GM10847 (cell line): ENCODE measurements around the gene LONP1.

Experiments
- POLR2A ChIP-seq: IDR thresholded peaks from 2 replicates; pipeline ENCODE4 v1.6.1; 2011; ENCODE audit not compliant: insufficient read length; ENCODE audit errors: extremely low read depth

LONP1 gene

GRCh38 chr19:5718037-5718578 lies 1.8 kb downstream of the LONP1 start:
- no peak for TF ChIP-seq POLR2A

DNA sequence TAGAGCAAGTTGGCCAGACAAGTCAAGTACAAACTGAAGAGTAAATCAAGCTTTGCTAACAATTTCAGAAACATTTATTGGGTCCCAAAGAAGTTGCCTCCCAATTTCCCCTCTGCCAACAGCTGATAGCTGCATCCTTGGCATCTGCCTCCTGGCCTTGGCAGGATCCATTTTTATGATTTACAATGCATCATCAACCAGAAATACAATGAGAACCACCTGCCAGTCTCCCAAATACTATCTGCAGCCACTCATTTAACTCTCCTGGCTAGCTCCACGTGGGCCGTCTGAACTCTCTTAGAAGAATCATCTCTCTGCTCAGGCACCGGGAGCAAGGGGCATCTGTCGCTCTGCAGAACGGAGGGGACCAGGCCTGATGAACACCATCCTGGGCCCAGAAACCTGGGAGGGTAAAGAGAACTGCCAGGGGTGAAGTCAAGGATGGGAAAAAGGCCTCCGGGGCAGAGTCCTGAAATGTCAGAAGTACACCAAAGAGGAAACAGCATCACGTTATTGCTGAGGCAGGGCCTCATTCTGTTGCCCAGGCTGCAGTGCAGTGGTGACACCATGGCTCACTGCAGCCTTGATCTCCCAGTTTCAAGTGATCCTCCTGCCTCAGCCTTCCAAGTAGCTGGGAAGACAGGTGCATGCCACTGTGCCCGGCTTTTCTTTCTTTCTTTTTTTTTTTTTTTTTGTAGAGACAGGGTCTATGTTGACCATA lies 2.6 kb downstream of the LONP1 start:
- TF ChIP-seq POLR2A, result no peak

DNA sequence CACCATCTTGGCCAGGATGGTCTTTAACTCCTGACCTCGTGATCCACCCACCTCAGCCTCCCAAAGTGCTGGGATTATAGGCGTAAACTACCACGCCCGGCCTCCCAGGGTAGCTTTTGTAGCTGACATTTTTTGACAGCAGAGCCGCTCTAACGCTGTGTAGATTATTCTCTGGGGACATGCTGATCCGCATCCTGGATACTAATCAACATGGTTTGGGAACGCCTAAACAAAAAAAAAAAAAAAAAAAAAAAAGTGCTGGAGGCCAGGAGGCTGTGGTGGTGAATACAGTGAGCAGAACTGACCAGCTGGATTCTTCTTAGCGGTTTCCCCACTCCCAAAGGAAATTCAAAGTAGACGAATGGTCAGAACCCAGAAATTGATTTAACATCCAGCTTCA lies 5.1 kb downstream of the LONP1 start:
- no peak for TF ChIP-seq POLR2A

GRCh38 chr19:5713228-5713627 lies 6.7 kb downstream of the LONP1 start:
- no peak for TF ChIP-seq POLR2A

DNA sequence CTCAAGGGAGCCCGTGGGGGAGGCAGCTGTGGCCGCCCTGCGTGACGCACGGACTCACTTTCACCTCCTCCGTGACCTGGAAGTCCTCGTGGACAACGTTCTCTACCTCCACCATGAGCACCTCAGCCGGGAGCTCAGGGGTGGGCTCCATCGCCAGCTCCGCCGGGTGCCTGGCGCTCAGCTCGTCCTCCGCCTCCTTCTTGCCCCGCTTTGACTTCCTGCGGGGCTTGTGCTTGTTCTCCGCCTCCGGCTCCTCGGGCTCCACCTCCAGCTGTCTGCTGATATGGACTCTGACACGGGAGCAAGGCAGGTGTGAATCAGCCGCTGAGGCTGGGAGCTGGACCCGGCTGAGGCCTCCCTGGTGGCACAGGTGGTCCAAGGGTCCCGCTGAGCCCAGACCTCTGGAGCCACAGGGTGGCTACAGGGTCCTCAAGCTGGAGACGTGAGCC lies 8.2 kb downstream of the LONP1 start:
- no peak for TF ChIP-seq POLR2A

DNA sequence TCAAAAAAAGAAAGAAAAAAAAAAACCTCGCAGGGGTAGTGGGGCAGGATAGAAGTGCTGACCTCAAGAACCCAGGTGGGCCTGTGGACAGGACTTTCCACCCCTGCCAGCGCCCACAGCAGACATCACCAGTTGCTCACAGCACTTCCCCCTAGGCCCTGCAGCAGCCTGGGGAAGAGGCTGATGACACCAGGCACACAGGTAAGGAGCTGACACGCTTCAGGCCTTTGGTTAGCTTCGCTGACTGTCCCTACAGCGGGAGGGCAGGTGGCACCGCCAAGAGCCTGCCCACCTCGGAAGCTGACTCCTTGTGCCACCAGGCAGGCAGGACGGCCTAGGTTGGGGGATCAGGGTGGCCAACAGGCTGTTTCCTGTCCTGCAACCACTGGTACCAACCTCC lies 8.9 kb downstream of the LONP1 start:
- no peak for TF ChIP-seq POLR2A

GRCh38 chr19:5707576-5708575 lies 12.1 kb downstream of the LONP1 start:
- TF ChIP-seq POLR2A, result no peak

GRCh38 chr19:5706876-5707573 lies 12.9 kb downstream of the LONP1 start:
- no peak for TF ChIP-seq POLR2A

- no peak for TF ChIP-seq POLR2A
Observed at GRCh38 chr19:5705552-5705951, 14.4 kb downstream of the LONP1 start.

DNA sequence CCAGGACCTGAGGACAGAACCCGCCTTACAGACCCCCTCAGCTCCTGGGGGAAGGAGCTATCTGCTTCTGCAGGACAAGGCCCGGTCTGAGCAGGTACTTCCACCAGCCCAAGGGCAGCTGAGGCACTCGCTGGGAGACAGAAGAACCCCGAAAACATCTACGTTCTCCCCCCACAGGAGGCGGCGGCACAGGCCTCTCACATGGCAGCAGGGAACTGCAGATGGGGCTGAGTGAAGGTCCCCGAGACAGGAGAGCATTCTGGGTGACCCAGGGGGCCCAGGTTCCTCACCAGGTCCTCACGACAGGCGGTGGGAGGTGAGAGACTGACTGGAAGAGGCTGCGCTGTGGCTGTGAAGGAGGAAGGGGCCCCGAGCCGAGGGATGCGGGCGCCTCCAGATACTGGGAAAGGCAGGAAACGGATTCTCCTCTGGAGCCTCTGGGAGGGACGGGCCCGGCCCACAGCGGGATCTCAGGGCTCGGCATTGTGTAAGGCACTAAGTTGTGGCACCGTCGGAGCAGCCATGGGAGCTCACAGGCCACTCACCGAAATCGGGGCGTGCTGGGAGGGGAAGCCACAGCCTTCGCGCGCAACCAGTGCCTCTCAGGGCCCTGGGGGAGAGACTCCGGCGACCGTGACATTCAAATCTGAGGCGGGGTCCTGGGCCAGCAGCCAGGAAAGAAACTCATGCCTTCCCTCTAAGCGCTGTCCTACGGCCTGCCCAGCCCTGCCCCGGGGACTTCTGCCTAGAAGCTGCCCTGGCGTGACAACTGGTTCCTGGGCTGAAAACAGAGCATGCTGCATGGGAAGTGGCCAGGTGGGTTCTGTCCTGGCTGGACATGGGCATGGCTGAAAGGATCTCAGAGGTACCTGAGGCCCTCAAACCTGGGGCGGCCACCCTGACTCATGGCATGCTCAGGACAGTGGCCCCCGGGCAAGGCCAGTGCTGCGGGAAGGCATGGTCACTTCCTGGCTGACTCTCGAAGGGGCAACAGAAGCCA lies 15.8 kb downstream of the LONP1 start:
- TF ChIP-seq POLR2A, result no peak

- no peak for TF ChIP-seq POLR2A
Observed at GRCh38 chr19:5700455-5701092, 19.4 kb downstream of the LONP1 start.

GRCh38 chr19:5698635-5699422 lies 21.1 kb downstream of the LONP1 start:
- no peak for TF ChIP-seq POLR2A

DNA sequence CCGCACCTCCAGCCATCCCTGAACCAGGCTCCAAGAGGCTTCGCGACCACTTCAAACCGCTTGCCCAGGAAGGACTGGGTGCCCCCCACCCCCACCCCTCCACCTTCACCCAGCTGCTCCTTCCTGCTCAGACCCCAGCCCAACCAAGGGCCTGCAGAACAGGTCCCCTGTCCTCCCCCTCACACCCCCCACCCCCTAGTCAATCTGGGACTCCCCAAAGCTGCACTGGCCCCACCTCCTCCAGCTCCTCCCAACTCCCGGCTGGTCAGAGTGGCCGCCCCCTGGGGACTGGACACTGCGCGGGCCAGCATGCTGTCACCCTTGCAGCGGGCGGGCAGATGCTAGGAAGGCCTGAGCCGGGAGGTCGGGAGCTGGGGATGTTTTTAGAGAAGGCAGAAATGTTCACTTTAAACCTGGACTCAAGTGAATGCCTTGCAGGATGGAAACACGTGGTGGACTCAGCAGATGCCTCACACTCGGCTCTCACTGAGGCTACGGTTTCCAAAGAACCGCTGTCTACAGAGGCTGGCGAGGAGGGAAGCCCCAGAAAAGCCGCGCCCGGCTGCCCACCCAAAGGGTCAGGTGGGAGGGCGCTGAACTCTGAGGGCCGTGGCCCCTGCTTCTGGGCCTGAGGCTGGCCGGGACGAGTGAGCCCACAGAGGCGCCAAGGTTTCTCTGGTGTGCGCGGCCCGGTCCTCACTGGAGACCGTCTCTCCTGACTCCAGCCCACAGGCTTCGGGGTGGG lies 21.9 kb downstream of the LONP1 start:
- TF ChIP-seq POLR2A, result no peak
